Body of pancreas (tissue), 4 donors: ENCODE measurements around the gene NKAP.
"Not testable (repeated sequence)": the region's sequence is repeated elsewhere in the genome, so short reads cannot be mapped to it uniquely, and the experiment has no call there.

Experiments used
- CTCF ChIP-seq, 7 experiments: fragments of 450-650 bp in 4 of 7; fragments of 200-600 bp in 3 of 7; sonication (generic) in 3 of 7; IDR thresholded peaks; one replicate each; pipeline ENCODE4 v1.5.1; 2016 to 2019; ENCODE audit warnings: antibody characterized with exemption in 7 of 7
- POLR2A ChIP-seq, 3 donors: fragments of 450-650 bp; IDR thresholded peaks; one replicate each; pipeline ENCODE4 v1.6.1; 2016; ENCODE audit warnings: antibody characterized with exemption in 3 of 3, mild to moderate bottlenecking in 2 of 3

GRCh38 chrX:119891961-119892692 is 51.4 kb downstream of the NKAP start:
- TF ChIP-seq CTCF, POLR2A (IDR thresholded peaks at IDR 0.05): not testable (repeated sequence)
